ENCODE data around the gene SMCHD1.
"Not testable (repeated sequence)": the region's sequence is repeated elsewhere in the genome, so short reads cannot be mapped to it uniquely, and the experiment has no call there.

Gene SMCHD1

GRCh38 chr18:2660849-2661248 is 5.3 kb downstream of the SMCHD1 start:
- DNase-seq = not testable (repeated sequence)

- not testable (repeated sequence) for DNase-seq
Observed at GRCh38 chr18:2662288-2662687, 6.8 kb downstream of the SMCHD1 start.

DNA sequence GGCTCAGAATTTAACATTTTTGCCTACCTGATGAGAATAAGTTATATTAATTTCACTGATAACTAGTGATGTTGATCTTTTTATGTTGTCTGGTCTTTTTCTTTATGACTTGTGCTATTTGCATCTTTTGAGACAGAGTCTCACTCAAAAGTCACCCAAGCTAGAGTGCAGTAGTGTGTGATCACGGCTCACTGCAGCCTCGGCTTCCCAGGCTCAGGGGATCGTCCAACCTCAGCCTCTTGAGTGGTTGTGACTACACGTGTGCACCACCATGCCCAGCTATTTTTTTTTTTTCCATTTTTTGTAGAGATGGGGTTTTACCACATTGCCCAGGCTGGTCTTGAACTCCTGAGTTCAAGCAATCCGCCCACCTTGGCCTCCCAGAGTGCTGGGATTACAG is 7.5 kb downstream of the SMCHD1 start:
- no peak for DNase-seq

DNA sequence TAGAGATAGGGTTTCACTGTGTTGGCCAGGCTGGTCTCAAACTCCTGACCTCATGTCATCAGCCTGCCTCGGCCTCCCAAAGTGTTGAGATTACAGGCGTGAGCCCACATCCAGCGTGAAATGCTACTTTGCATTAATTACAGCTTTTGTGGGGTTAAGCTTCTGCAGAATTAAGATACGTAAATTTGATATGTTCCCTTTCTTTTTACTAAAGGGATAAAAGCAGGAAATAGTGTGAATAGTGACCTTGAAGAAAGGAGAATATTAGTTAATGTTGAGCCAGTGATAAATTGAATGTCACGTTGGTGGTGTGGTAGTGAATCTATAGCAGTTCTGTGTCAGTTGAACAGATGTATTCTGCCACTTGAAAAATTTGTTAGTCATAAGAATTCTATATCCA is 16.9 kb downstream of the SMCHD1 start:
- DNase-seq = no peak

- no peak for DNase-seq
Observed at GRCh38 chr18:2672872-2673271, 17.3 kb downstream of the SMCHD1 start.

DNA sequence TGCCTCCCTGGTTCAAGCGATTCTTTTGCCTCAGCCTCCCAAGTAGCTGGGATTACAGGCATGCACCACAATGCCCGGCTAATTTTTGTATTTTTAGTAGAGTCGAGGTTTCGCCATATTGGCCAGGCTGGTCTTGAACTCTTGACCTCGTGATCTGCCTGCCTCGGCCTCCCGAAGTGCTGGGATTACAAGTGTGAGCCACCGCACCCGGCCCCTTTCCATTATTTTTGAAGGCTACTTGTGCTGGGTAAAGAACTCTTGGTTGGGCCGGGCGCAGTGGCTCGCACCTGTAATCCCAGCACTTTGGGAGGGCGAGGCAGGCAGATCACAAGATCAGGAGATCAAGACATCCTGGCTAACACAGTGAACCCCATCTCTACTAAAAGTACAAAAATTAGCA is 23.4 kb downstream of the SMCHD1 start:
- DNase-seq = not testable (repeated sequence)

DNA sequence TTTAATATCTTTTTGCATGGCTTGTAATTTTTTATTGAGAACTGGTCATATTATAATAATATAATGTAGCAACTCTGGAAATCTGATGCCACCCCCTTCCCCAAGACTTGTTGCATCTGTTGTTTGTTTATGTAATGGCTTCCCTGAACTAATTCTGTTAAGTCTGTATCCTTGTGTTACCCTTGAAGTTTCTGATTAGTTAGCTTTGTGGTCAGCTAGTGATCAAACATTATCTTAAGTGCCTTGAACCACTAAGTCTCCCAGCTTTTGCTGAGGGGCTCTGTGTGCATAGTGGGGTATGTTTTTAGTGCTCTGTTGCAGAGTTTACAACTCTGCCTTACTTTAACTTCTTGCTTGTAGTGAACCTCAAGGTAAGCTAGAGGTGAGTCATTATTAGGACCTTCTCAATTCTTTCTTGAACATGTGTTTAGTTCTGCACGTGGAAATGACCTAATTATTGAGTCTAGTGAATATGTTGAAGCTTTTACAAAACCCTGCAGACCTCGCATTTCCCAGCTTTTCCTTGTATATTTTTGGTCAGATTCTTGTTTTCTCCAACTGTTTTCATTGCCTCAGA is 24.8 kb downstream of the SMCHD1 start:
- DNase-seq = no peak

DNA sequence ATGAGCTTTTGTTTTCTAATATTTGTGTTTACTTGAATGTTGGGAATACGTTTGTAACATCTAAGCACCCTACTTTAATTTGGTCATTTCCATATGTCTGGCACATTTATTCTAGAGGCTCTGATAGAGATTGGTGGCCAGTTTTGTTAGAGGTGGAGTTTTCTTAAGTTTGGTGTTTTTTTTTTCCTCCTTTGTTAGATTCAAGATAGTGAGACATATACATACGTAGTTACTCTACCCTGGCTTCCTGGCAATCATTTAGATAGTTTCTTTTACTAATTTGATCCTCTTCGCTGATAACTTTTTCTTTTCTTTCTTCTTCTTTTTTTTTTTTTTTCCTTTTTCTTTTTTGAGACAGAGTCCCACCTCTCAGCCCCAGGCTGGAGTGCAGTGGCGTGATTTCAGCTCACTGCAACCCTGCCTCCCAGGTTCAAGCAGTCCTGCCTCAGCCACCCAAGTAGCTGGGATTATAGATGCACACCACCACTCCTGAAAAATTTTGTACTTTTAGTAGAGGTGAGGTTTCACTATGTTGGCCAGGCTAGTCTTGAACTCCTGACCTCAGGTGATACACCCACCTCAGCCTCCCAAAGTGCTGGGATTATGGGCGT is 26.6 kb downstream of the SMCHD1 start:
- DNase-seq = no peak

GRCh38 chr18:2683055-2683454 is 27.5 kb downstream of the SMCHD1 start:
- no peak for DNase-seq

- DNase-seq = no peak
Observed at GRCh38 chr18:2686349-2686968, 30.9 kb downstream of the SMCHD1 start.

- DNase-seq = no peak
Observed at GRCh38 chr18:2687390-2688001, 32.0 kb downstream of the SMCHD1 start.

GRCh38 chr18:2692508-2692907 is 37.0 kb downstream of the SMCHD1 start:
- DNase-seq = no peak

- no peak for DNase-seq
Observed at GRCh38 chr18:2697184-2697583, 41.7 kb downstream of the SMCHD1 start.

GRCh38 chr18:2699001-2699400 is 43.5 kb downstream of the SMCHD1 start:
- DNase-seq = no peak

DNA sequence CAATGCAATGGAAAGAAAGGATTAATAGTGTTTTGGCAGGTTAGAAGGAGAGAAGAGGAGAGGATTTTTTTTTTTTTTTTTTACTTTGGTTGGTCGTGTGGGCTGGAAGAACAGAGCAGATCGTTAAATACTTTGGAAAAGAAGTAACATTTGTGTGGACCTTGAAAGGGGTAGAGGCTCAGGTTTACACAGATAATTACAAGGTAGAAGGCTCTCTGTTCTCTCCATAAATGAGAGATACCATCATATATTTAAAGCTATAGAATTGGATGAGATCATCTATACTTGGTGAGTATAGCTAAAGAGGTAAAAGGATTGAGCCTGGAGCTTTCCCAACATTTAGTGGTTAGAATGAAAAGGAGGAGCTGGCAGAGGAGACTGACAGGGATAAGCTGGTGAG is 49.0 kb downstream of the SMCHD1 start:
- DNase-seq = no peak

GRCh38 chr18:2706903-2707302 is 51.4 kb downstream of the SMCHD1 start:
- no peak for DNase-seq

- no peak for DNase-seq
Observed at GRCh38 chr18:2707551-2708168, 52.1 kb downstream of the SMCHD1 start.

- DNase-seq = no peak
Observed at GRCh38 chr18:2709316-2709715, 53.8 kb downstream of the SMCHD1 start.

- no peak for DNase-seq
Observed at GRCh38 chr18:2714140-2714539, 58.6 kb downstream of the SMCHD1 start.

- DNase-seq = no peak
Observed at GRCh38 chr18:2715990-2716389, 60.5 kb downstream of the SMCHD1 start.

DNA sequence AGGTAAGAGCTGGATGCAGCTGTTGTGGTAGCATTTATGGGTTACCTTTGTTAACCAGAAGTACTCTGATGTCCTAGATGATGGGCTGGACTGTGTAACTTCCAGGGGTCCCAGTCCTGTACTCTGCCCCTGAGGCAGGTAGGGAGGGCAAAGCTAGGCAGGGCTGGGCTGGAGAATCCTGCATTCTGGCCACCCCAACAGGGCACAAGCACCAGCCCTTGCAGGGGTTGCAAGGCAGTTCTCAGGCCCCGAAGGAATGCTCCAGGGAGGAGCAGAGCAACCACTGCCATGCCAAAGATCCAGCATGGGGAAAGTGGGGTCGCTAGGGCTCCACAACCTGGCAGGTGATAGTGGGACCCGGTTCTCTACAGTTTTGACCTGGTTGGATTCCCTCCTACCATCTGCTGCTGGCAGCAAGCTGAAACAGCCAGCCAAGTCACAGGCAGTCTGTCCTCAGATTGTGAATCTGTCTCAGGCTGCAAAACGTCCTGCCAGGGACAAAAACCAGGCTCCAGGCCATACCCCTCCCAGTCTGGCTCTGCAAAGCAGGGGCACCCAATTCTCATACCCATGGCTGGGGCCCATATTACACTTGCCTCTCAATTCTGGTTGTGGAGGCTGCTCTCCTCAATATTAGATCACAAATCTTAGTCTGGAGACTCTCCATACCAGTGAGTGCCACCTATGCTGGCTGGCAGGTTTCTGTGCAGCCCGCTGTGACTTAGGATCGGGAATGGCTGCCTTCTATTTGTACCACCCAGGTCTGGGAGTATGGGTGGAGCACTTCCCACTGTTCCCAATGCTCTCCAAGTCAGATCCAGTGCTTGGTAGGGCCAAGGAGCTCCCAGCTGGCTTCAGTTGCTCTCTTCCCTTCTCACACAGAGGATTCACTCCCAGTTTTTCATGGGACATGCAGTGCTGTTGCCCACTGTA is 61.1 kb downstream of the SMCHD1 start:
- no peak for DNase-seq

DNA sequence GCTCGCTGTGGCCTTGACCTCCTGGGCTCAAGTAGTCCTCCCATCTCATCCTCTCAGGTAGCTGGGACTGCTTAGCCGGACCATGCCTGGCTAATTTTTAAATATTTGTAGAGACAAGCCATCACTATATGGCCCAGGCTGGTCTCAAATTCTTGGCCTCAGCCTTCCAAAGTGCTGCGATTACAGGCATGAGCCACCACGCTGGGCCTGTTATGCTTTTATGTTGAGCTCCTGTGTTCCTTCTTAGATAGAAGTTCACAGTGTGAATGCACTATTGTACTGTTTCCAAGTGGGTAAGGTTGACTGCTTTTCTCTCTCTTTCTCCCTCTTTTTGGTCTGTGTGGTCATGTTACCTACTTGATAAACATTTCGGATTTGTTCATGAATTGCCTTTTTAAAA is 61.9 kb downstream of the SMCHD1 start:
- no peak for DNase-seq

DNA sequence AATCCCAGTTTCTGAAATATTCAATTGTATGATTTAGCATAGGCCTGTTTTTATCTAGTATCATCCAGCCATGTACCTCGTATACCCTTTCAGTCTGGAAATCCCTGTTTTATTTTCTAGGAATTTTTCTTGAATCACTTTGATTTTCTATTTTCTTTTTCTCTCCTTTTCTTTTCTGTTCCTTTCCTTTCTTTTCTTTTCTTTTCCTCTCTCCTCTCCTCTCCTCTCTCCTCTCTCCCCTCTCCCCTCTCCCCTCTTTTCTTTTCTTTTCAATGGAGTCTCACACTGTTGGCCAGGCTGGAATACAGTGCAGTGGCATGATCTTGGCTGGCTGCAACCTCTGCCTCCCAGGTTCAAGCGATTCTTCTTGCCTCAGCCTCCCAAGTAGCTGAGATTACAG is 63.5 kb downstream of the SMCHD1 start:
- no peak for DNase-seq

All from right hindlimb (tissue), 1 donor.